LNCAP (cell line): Measurements from ENCODE around the gene FMO4.

Experiments
- TF ChIP-seq, protein P1 (sequence below): fragments of 450-650 bp; IDR thresholded peaks from 2 replicates; pipeline ENCODE4 v1.5.1; 2017; ENCODE audit warnings: mild to moderate bottlenecking

Gene FMO4

DNA sequence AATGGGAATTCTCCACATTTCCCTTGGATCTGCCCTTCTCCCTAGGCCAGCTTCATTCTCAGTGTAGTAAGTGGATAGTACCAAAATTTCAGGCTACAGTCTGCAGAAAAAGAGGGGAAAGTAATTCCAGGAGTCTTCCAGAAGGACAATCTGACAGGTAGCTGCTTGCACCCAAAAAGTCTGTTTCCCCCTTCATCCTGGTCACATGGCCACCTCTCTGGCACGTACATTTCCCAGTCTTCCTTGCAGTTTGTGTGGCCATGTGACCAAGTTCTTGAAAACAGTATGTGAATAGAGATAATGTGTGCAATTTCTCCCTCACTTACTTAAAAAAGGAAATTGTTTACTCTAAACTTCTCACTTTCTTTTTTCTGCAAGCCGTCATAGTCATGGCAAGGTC lies 14.6 kb upstream of the FMO4 start:
- TF ChIP-seq, protein P1, sequence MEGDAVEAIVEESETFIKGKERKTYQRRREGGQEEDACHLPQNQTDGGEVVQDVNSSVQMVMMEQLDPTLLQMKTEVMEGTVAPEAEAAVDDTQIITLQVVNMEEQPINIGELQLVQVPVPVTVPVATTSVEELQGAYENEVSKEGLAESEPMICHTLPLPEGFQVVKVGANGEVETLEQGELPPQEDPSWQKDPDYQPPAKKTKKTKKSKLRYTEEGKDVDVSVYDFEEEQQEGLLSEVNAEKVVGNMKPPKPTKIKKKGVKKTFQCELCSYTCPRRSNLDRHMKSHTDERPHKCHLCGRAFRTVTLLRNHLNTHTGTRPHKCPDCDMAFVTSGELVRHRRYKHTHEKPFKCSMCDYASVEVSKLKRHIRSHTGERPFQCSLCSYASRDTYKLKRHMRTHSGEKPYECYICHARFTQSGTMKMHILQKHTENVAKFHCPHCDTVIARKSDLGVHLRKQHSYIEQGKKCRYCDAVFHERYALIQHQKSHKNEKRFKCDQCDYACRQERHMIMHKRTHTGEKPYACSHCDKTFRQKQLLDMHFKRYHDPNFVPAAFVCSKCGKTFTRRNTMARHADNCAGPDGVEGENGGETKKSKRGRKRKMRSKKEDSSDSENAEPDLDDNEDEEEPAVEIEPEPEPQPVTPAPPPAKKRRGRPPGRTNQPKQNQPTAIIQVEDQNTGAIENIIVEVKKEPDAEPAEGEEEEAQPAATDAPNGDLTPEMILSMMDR: no peak

DNA sequence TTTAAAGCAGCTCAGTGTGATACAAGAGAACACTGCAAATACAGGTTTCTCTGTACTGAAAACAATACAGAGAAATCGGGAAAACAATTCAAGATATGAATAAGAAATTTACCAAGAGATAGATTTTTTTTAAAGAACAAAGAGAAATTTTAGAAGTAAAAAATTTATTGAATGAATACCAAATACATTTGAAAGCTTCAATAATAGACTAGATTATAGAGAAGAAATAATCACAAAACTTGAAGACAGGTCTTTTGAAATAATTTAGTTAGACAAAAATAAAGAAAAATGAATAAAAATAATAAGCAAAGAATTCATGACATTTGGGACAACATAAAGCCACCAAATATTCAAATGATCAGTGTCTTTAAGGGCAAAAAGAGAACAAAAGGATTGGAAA lies 13.6 kb upstream of the FMO4 start:
- TF ChIP-seq, protein P1: no peak

DNA sequence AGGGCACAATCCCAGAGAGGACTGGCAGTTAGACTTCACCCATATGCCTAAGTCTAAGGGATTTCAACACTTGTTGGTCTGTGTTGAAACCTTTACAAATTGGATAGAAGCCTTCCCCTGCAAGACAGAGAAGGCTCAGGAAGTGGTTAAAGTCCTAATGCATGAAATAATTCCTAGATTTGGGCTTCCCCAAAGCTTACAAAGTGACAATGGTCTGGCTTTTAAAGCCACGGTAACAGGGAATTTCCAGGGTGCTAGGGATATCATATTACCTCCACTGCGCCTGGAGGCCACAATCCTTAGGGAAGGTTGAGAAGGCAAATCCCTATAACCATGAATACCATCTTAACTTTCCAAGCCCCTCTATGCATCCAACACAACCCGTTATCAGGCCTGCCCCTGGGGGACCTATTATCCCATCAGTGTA lies 3.3 kb upstream of the FMO4 start:
- TF ChIP-seq, protein P1: no peak

DNA sequence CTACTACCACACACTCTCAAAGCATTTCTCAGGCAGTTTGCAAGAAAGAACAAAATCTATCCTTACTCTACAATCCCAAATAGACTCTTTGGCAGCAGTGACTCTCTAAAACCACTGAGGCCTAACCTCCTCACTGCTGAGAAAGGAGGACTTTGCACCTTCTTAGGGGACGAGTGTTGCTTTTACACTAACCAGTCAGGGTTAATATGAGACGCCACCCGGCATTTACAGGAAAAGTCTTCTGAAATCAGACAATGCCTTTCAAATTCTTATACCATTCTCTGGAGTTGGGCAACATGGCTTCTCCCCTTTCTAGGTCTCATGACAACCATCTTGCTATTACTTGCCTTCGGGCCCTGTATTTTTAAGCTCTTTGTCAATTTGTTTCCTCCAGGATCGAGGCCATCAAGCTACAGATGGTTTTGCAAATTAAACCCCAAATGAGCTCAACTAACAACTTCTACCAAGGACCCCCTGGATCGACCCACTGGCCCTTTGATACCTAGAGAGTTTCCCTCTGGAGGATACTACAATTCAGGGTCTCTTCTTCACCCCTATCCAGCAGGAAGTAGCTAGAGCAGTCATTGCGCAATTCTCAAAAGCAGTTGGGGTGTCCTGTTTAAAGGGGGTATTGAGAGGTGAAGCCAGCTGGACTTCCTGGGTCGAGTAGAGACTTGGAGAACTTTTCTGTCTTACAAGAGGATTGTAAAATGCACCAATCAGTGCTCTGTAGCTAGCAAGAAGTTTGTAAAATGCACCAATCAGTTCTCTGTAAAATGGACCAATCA lies 2.0 kb upstream of the FMO4 start:
- TF ChIP-seq, protein P1: no peak

DNA sequence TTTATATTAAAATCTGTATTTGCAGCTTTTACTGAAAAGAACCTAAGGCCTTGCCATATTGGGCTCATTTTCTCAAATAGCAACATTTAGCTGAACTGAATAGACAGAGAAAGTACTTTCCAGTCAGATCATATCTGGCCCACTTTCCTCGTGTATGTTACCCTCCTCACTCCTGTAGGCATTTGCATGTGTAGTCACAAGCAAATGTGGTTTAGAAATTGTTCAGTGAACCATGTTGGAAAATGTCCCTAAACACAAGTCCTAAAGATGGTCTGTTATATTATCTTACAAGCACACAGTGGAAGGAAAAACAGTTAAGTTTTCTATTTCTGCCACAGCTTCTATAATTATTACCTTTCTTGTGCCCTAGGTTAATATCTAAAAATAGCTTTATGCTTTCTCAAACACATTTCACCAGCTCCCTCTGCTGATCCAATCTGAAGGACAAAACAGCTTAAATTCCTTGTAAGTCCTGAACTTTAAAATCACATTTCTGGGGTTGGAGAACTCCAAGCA lies 606 bp upstream of the FMO4 start:
- TF ChIP-seq, protein P1: no peak

DNA sequence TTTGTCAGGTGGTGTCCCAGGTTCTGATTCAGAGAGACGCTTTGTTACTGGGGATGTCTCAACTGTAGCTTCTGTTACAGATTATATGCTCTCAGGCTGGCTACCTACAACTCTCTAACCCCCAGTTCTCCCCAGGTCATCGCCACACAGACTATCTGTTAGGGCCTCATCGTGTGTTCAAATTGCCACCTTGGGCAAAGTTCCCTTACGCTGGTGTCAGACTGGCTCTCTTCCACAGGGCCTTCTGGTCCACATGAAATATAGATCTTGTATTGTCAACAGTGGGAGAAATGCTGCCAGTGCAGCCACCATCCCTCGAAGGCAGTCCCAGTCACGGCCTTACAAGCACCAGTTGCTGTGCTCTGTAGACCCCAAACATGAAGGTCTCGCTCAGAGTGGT lies 15.3 kb downstream of the FMO4 start:
- TF ChIP-seq, protein P1: no peak

DNA sequence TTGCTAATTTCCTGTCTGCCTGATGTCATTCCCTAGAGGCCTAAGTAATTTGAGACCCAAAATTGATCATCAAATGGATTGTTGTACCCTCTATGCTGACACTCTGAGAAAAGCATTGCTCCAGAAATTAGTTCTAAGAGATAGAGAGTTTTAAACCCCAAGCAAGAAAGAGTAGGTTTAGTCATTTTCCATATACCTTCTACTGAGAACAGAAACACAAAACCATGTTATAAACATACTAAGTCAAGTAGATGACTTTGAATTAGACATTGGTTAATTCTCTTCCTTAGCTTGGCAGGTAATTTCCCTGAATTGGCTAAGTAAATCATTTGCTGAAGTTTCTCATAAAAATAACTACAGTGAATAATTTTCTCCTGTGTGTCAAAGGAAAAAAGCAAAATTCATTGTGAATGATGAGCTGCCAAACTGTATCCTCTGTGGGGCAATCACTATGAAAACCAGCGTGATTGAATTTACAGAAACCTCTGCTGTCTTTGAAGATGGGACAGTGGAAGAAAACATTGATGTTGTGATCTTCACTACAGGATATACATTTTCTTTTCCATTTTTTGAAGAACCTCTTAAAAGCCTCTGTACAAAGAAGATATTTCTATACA lies 20.1 kb downstream of the FMO4 start:
- TF ChIP-seq, protein P1: no peak
